ENCODE data around the gene PAPPA.

Gene PAPPA

GRCh38 chr9:116391306-116391900 lies 237.8 kb downstream of the PAPPA start:
- DNase-seq: no peak

- no peak for DNase-seq
These were observed 239.6 kb downstream of the PAPPA start for GRCh38 chr9:116393198-116393597.

GRCh38 chr9:116394070-116394469 lies 240.5 kb downstream of the PAPPA start:
- no peak for DNase-seq

GRCh38 chr9:116394894-116395698 lies 241.5 kb downstream of the PAPPA start:
- DNase-seq: no peak

- no peak for DNase-seq
These were observed 242.1 kb downstream of the PAPPA start for GRCh38 chr9:116395699-116396037.

- no peak for DNase-seq
These were observed 249.6 kb downstream of the PAPPA start for GRCh38 chr9:116403171-116403570.

- DNase-seq: no peak
These were observed 250.6 kb downstream of the PAPPA start for GRCh38 chr9:116404228-116404627.

- DNase-seq: no peak
These were observed 251.7 kb downstream of the PAPPA start for GRCh38 chr9:116405321-116405720.

GRCh38 chr9:116406469-116406868 lies 252.9 kb downstream of the PAPPA start:
- no peak for DNase-seq

- DNase-seq: no peak
These were observed 255.5 kb downstream of the PAPPA start for GRCh38 chr9:116409129-116409528.

GRCh38 chr9:116409638-116410037 lies 256.0 kb downstream of the PAPPA start:
- no peak for DNase-seq

GRCh38 chr9:116411506-116411905 lies 257.9 kb downstream of the PAPPA start:
- no peak for DNase-seq

GRCh38 chr9:116414374-116414773 lies 260.8 kb downstream of the PAPPA start:
- DNase-seq: no peak

GRCh38 chr9:116416421-116416820 lies 262.8 kb downstream of the PAPPA start:
- no peak for DNase-seq

- no peak for DNase-seq
These were observed 263.9 kb downstream of the PAPPA start for GRCh38 chr9:116417464-116417863.

- no peak for DNase-seq
These were observed 265.6 kb downstream of the PAPPA start for GRCh38 chr9:116419181-116419580.

GRCh38 chr9:116420993-116421538 lies 267.5 kb downstream of the PAPPA start:
- DNase-seq: no peak

GRCh38 chr9:116422119-116422979 lies 268.8 kb downstream of the PAPPA start:
- DNase-seq: no peak

- DNase-seq: no peak
These were observed 269.6 kb downstream of the PAPPA start for GRCh38 chr9:116423149-116423548.

GRCh38 chr9:116425244-116425643 lies 271.7 kb downstream of the PAPPA start:
- DNase-seq: no peak

GRCh38 chr9:116430849-116431248 lies 277.3 kb downstream of the PAPPA start:
- DNase-seq: no peak

GRCh38 chr9:116432051-116432450 lies 278.5 kb downstream of the PAPPA start:
- no peak for DNase-seq

GRCh38 chr9:116434314-116434713 lies 280.7 kb downstream of the PAPPA start:
- no peak for DNase-seq

GRCh38 chr9:116435706-116436105 lies 282.1 kb downstream of the PAPPA start:
- no peak for DNase-seq
